HG03139 (cell line): ENCODE results near the gene FAM222A.
"Not testable (repeated sequence)": the region's sequence is repeated elsewhere in the genome, so short reads cannot be mapped to it uniquely, and the experiment has no call there.

Experiments
- ATAC-seq: cut with Tn5 transposase; IDR thresholded peaks from one replicate; pipeline ENCODE4 v1.9.1; 2021; ENCODE audit not compliant: unreplicated experiment

FAM222A gene

GRCh38 chr12:109693653-109694600, 19.7 kb upstream of the FAM222A start:
- no peak for ATAC-seq

- ATAC-seq = not testable (repeated sequence)
Measured at GRCh38 chr12:109694629-109695028, 19.0 kb upstream of the FAM222A start.

GRCh38 chr12:109695416-109695815, 18.2 kb upstream of the FAM222A start:
- ATAC-seq = no peak

- ATAC-seq = no peak
Measured at GRCh38 chr12:109695961-109696461, 17.6 kb upstream of the FAM222A start.

DNA sequence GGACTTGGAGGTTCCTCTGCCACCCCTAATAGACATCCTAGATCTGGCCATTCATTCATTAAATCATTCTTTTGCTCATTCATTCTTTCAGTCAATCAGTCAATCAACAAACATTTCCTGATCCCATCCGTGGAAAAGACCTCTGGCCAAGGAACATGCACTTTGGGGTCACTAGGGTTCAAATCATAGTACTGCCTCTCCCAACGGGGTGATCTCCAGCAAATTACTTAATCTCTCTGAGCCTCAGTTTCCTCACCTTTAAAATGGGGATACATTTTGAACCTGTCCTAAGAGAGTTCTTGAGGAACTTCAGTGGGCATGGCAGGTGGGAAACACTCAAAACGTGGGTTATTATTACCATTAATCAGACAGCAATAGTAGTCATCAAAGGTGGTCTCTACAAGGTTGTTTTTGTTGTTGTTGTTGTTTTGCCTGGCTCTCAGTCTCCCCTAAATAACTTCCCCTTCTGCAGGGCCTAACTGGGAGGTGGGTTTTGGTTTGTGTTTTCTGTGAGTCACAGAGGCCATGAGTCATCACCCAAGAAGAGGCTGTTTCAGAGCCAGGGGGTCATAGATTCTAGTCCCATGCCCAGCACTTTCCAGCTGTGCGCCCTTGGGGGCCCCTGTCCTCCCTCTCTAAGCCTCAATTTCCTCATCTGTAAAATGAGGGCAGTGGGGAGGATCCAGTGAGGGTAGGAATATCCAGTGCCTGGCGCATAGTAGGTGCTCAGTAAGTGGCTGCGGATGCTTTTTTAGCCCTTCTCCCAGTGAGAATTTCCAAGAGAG, 16.9 kb upstream of the FAM222A start:
- ATAC-seq = no peak

- ATAC-seq = no peak
Measured at GRCh38 chr12:109697270-109697553, 16.4 kb upstream of the FAM222A start.

DNA sequence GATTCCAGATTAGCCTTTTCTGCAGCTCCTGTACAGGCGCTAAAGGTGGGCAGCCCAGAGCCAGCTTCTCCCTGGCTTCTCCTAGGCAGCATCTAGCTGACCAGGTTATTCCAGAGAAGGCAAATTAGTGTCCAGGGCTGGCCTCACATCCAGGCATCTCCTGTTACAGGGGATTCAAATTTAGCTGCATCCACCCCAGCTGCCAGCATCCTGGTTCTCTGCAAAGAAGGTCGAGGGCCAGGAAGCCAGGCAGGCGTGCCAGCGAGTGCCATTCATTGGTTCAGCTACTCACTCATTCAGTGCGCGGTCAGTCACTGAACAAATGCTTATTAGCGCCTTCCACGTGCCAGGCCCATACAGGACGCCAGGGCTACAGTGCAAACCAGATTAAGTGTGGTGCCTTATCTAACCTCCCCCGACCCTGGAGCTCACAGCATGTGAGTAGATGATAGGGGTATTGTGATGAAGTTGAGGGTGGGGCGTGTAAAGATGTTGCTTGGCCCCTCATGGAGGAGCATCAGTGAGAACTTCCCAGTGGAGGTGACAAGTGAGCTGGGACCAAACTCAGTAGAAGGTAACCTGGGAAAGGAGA, 15.7 kb upstream of the FAM222A start:
- no peak for ATAC-seq

DNA sequence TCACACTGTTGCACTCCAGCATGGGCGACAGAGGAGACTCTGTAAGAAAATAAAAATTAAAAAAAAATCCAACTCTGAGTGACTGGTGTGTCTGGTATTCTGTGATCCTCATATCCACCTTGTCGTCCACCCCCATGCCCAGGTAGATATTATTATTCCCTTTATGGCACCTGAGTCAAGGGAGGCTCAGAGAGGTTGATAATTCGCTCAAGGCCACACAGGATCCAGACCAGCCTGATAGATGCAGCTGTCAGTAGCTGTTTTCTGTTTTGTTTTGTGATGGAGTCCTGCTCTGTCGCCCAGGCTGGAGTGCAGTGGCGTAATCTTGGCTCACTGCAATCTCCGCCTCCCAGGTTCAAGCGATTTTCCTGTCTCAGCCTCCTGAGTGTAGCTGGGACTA, 14.8 kb upstream of the FAM222A start:
- no peak for ATAC-seq

DNA sequence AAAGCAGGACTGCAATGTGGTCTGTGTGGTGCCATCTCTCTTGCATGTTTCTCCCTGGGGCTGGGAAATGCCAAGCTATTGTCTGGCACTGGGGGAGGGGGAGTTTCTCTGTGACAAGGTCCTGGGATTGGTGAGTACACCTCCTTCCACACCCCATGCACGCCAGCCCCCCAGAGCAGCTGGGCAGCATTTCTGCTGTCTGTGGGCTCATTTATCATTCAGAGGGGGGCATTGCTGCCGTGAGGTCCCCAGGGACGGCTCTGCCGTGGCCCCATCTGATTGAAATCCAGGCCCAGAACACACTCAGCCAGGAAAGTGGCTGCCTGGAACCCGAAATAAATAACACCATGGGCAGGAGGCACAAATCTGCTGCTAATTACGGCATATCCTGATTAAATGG, 12.6 kb upstream of the FAM222A start:
- no peak for ATAC-seq

- ATAC-seq = no peak
Measured at GRCh38 chr12:109702111-109702841, 11.3 kb upstream of the FAM222A start.

GRCh38 chr12:109703684-109704083, 9.9 kb upstream of the FAM222A start:
- no peak for ATAC-seq

- no peak for ATAC-seq
Measured at GRCh38 chr12:109704371-109705098, 9.1 kb upstream of the FAM222A start.

DNA sequence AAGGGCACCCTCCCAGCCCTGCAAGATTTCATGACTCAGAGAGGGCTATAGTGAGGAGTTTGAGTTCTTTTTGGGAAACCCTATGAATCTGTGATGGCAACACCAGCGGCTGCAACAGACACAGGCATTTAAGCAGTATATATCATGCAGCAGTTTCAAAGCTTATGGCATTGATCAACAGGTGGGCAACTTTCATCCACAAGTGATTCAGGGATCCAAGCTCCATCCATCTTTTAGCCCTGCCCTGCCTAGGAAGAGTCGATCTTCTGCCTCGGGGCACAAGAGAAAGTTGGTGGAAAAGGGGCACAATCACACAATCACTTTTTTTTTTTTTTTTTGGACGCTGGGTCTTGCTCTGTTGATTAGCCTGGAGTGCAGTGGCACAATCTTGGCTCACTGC, 8.3 kb upstream of the FAM222A start:
- ATAC-seq = no peak

GRCh38 chr12:109706398-109706746, 7.3 kb upstream of the FAM222A start:
- no peak for ATAC-seq

DNA sequence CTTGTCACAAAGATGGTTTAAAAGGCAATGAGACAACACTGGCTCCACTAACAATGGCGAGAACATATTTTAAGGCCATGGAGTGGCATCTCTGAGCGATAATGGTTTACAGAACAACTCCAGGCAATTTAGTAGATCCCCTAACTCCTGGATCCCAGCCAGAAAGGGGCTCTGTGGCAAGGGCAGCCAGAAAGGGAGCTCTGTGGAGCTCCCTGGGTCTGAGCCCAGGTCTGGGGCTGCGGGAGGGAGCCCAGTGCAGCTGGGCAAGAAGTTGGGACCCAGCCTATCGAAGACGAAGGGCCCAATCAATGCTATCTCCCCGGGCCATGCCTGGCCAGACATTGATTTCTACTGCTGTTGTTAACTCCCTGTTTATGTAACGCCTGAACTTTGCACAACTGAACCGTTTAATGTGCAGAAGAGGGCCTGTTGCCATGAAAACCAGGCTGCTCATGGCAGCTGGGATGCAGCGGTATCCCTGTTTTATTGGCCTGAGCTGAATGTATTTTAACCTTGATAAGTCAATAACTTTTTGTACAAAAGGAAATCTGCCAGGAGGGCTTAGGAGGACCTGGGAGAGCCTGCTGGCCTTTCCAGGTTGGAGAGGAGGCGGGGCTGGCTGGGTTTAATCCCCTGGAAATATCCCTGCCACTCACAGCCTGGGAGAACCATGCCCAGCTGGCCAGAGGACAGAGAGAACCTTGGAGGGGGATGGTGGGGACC, 6.7 kb upstream of the FAM222A start:
- ATAC-seq = no peak

GRCh38 chr12:109707470-109707821, 6.2 kb upstream of the FAM222A start:
- no peak for ATAC-seq

DNA sequence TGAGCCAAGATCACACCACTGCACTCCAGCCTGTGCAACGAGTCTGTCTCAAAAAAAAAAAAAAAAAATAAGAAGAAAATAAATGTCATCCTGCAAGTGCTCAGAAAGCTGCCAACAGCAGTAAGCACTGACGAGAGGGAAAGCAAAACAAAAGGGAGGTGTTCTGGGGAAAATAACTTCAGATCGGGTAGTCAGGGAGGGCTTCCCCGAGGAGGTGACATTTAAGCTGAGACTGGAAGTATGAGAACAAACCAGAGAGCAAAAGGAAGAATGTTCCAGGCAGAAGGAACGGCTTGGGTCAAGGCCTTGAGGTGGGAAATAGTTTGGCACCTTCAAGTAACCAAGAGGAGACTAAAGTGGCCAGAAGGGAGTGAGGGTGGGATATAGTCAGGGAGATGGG, 4.7 kb upstream of the FAM222A start:
- ATAC-seq = no peak

- ATAC-seq = no peak
Measured at GRCh38 chr12:109709401-109709991, 4.1 kb upstream of the FAM222A start.

DNA sequence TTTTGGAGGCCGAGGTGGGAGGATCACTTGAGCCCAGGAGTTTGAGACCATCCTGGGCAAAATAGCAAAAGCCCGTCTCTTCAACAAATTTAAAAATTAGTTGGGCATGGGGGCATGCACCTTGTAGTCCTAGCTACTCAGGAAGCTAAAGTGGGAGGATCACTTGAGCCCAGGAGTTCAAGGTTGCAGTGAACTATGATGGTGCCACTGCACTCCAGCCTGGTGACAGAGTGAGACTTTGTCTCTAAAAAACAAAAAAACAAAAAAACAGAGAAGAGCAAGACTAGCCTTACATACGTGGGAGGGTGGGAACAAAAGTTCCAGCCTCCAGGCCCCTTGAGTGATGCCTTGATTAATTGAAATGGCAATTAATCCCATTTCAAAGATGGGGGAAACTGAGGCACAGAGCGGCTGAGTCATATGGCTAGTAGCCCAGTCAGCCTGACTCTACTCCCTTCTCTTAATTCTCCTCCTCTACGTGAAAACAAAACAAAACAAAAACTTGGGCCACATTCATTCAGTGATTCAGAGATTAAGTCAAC, 3.3 kb upstream of the FAM222A start:
- no peak for ATAC-seq
